ENCODE measurements around the gene TDRD7. TPM values are rescaled to one million over a fixed set of nuclear protein-coding genes. Genes with fewer than 3 reads are reported as not detected.
"Not testable (repeated sequence)": the region's sequence is repeated elsewhere in the genome, so short reads cannot be mapped to it uniquely, and the experiment has no call there.

TDRD7 gene
- total and polyA plus RNA-seq, 9 of the 15 experiments (the other 6 are each of a cell fraction or from before 2014, with no cell fraction given), result 2.2 to 7.7 (median 5.2) TPM

DNA sequence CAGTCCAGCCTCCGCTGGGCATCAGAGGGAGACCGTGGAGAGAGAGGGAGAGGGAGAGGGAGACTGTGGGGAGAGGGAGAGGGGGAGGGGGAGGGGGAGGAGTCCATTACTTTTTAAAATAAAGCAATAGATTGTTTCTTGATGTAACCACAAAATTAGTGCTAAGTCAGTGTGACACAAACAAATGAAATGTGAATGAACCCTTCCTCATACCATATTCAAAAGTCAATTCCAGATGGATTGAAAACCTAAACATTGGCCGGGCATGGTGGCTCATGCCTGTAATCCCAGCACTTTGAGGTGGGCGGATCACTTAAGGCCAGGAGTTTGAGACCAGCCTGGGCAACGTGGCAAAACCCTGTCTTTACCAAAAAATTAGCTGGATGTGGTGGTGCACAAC, 87.0 kb downstream of the TDRD7 start:
- H3K36me3 ChIP-seq (ENCODE audit: control insufficient read depth, insufficient read depth, low read length); in situ Hi-C loops (cut with MboI); H4K20me1 ChIP-seq (replicated peaks; ENCODE audit: control insufficient read depth, insufficient read depth, low read length); intact Hi-C loops (cut with micrococcal nuclease); BruUV-seq (replicated peaks); DNase-seq (ENCODE audit: extremely low read depth in 1 of 4, low spot score in 3 of 4); H3K4me2 ChIP-seq (ENCODE audit: insufficient read depth, low read length); H3K9me3 ChIP-seq (replicated peaks; ENCODE audit: control insufficient read depth, insufficient read depth, low read depth, low read length); POLR2A ChIA-PET; CTCF ChIA-PET (ENCODE audit: low intra/inter-chr PET ratio); FAIRE-seq; H2AFZ ChIP-seq (ENCODE audit: low read depth, low read length); H3K27me3 ChIP-seq (ENCODE audit: control insufficient read depth in 2 of 2, insufficient read depth in 2 of 2, low read length in 2 of 2); H3K9ac ChIP-seq (ENCODE audit: insufficient read depth in 1 of 2, low read depth in 2 of 2, low read length in 2 of 2); H3K9me1 ChIP-seq (ENCODE audit: control insufficient read depth, insufficient read depth, low read length); H3K27ac ChIP-seq (ENCODE audit: extremely low read depth, low read depth, low read length); H3K4me3 ChIP-seq; ATAC-seq: not testable (repeated sequence)
- peak in 1 of 2 experiments; percentile 52; a peak in 1 of 4 replicates for TF ChIP-seq KDM1A (IDR thresholded peaks at IDR 0.05)
- WGBS (ENCODE audit: insufficient coverage, low coverage, missing lambda C conversion rate), result 54% methylated on average over 3 of the region's 5 CpGs
- H3K4me1 ChIP-seq (replicated peaks in 1 of 2; ENCODE audit: control insufficient read depth in 2 of 2, insufficient read depth in 2 of 2, low read length in 2 of 2), result peaks cover 18 to 29% of the 10 kb centered on the region in 2 experiments
- peaks cover 21% of the 10 kb centered on the region for H3K79me2 ChIP-seq (ENCODE audit: control insufficient read depth, insufficient read depth, low read length)

DNA sequence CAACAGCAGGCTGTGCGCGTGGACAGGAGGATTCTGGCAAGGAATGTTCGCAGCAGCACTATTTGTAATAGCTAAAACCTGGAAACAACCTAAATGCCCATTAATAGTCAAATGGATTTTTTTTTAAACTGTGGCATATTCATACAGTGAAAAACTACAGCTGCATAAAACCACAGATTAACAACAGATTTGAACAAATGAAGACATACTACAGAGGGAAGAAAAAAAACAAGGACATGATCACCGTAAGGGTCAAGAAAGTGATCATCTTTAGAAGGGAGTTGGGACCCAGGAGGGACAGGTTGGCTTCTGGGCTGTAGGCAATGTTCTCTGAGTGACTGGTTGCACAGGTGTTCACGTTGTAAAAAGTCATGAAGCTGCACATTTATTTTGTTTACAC, 88.4 kb downstream of the TDRD7 start:
- ATAC-seq (no peak), DNase-seq (ENCODE audit: extremely low read depth in 1 of 4, low spot score in 3 of 4) (peak in 1 of 4 experiments; percentile 40), FAIRE-seq (no peak)
- Histone ChIP-seq H3K36me3 (ENCODE audit: control insufficient read depth, insufficient read depth, low read length) (no peaks in the 10 kb centered on the region; the same call in 2 of the 3 replicates), H3K4me1 (replicated peaks in 1 of 2; ENCODE audit: control insufficient read depth in 2 of 2, insufficient read depth in 2 of 2, low read length in 2 of 2) (peaks cover 32 to 41% of the 10 kb centered on the region in 2 experiments), H3K9me3 (replicated peaks; ENCODE audit: control insufficient read depth, insufficient read depth, low read depth, low read length) (no peaks in the 10 kb centered on the region), H3K4me3 (no peak overlapping the region), H3K4me2 (ENCODE audit: insufficient read depth, low read length) (no peak overlapping the region), H2AFZ (ENCODE audit: low read depth, low read length) (no peak overlapping the region), H3K9ac (ENCODE audit: insufficient read depth in 1 of 2, low read depth in 2 of 2, low read length in 2 of 2) (no peak overlapping the region), H3K27me3 (ENCODE audit: control insufficient read depth in 2 of 2, insufficient read depth in 2 of 2, low read length in 2 of 2) (no peaks in the 10 kb centered on the region; a peak in 1 of 5 replicates), H3K79me2 (ENCODE audit: control insufficient read depth, insufficient read depth, low read length) (peaks cover 35% of the 10 kb centered on the region), H3K27ac (ENCODE audit: extremely low read depth, low read depth, low read length) (no peak overlapping the region), H3K9me1 (ENCODE audit: control insufficient read depth, insufficient read depth, low read length) (peaks cover 2% of the 10 kb centered on the region), H4K20me1 (replicated peaks; ENCODE audit: control insufficient read depth, insufficient read depth, low read length) (peaks cover 4% of the 10 kb centered on the region; the same call in 1 of the 2 replicates)
- BruUV-seq (replicated peaks), result no TSS peak
- 5% methylated on average over 5 of the region's 5 CpGs for WGBS (ENCODE audit: insufficient coverage, low coverage, missing lambda C conversion rate)
- in situ Hi-C loops (cut with MboI), result no loop called here
- ChIA-PET POLR2A (interaction anchor here (2.1 to 2.2 kb wide), 2 partner anchors 8 to 14 kb away, joined by 8 to 15 read pairs; no protein-coding TSS in a partner anchor), CTCF (ENCODE audit: low intra/inter-chr PET ratio) (no interaction called here)
- intact Hi-C loops (cut with micrococcal nuclease), result loop anchor here (5.0 kb wide), 2 partner anchors 42 to 83 kb away; no protein-coding TSS in a partner anchor
- no peak for TF ChIP-seq ZFP30 (CRISPR knock-in tag; IDR thresholded peaks at IDR 0.05; ENCODE audit: borderline replicate concordance)
- TF ChIP-seq NEUROD1 (IDR thresholded peaks at IDR 0.05; ENCODE audit: borderline replicate concordance, low read depth, low read length, partially characterized antibody), result no peak
- no peak for TF ChIP-seq ZNF561 (CRISPR knock-in tag; conservative IDR thresholded peaks at IDR 0.05)
- no peak for TF ChIP-seq KDM1A (IDR thresholded peaks at IDR 0.05)
- TF ChIP-seq, protein P1, sequence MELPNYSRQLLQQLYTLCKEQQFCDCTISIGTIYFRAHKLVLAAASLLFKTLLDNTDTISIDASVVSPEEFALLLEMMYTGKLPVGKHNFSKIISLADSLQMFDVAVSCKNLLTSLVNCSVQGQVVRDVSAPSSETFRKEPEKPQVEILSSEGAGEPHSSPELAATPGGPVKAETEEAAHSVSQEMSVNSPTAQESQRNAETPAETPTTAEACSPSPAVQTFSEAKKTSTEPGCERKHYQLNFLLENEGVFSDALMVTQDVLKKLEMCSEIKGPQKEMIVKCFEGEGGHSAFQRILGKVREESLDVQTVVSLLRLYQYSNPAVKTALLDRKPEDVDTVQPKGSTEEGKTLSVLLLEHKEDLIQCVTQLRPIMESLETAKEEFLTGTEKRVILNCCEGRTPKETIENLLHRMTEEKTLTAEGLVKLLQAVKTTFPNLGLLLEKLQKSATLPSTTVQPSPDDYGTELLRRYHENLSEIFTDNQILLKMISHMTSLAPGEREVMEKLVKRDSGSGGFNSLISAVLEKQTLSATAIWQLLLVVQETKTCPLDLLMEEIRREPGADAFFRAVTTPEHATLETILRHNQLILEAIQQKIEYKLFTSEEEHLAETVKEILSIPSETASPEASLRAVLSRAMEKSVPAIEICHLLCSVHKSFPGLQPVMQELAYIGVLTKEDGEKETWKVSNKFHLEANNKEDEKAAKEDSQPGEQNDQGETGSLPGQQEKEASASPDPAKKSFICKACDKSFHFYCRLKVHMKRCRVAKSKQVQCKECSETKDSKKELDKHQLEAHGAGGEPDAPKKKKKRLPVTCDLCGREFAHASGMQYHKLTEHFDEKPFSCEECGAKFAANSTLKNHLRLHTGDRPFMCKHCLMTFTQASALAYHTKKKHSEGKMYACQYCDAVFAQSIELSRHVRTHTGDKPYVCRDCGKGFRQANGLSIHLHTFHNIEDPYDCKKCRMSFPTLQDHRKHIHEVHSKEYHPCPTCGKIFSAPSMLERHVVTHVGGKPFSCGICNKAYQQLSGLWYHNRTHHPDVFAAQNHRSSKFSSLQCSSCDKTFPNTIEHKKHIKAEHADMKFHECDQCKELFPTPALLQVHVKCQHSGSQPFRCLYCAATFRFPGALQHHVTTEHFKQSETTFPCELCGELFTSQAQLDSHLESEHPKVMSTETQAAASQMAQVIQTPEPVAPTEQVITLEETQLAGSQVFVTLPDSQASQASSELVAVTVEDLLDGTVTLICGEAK (IDR thresholded peaks at IDR 0.05), result no peak
- TF ChIP-seq, protein P1 (CRISPR knock-in tag; IDR thresholded peaks at IDR 0.05), result no peak
- TF ChIP-seq PHF21A (IDR thresholded peaks at IDR 0.05; ENCODE audit: borderline replicate concordance, low read depth), result no peak

Measured in K562 (cell line).